PFSK-1 (cell line): Measurements from ENCODE around the gene RAB6A.

ENCODE experiments used
- FOXP2 ChIP-seq: optimal IDR thresholded peaks from 2 replicates; pipeline ENCODE3; 2011; ENCODE audit warnings: borderline replicate concordance, control low read depth, inconsistent platforms; ENCODE audit not compliant: insufficient read depth; ENCODE audit errors: extremely low read length, extremely low read depth
- POLR2AphosphoS5 ChIP-seq: IDR thresholded peaks from 2 replicates; pipeline ENCODE4 v1.6.1; 2012; ENCODE audit warnings: low read depth, mild to moderate bottlenecking, control low read depth, low read length, moderate library complexity
- SIN3A ChIP-seq: IDR thresholded peaks from 2 replicates; pipeline ENCODE4 v1.6.1; 2012; ENCODE audit warnings: mild to moderate bottlenecking, low read length, moderate library complexity, borderline replicate concordance; ENCODE audit not compliant: insufficient read depth
- TAF1 ChIP-seq: IDR thresholded peaks from 2 replicates; pipeline ENCODE4 v1.6.1; 2012; ENCODE audit warnings: low read length, control low read depth, borderline replicate concordance; ENCODE audit not compliant: insufficient read depth
- TF ChIP-seq, protein P1 (sequence below), 2 experiments: IDR thresholded peaks; 2 replicates each; pipeline versions ENCODE4 v1.6.1 to v1.8.0; 2011 to 2012; ENCODE audit warnings: low read depth in 2 of 2, low read length in 2 of 2, control low read depth in 1 of 2, inconsistent platforms in 1 of 2, mild to moderate bottlenecking in 1 of 2, moderate library complexity in 1 of 2; ENCODE audit not compliant: insufficient read depth in 1 of 2

Gene RAB6A

DNA sequence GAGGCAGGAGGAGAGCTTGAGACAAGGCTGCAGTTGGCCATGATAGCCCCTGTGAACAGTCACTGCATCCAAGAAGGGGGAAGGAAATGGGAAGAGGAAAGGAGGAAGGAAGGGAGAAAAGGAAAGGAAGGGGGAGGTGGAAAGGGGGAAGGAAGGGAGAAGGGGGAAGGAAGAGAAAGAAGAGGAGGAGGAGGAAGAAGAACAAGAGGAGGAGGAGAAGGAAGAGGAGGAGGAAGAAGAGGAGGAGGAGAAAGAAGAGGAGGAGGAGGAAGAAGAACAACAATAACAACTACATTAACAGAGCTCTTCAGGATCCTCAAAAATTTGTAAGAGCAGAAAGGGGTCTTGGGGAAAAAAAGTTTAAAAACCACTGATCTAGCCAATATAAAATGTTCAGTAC is 5.2 kb downstream of the RAB6A start:
- TF ChIP-seq FOXP2: no peak
- no peak for TF ChIP-seq TAF1
- no peak for TF ChIP-seq POLR2AphosphoS5
- TF ChIP-seq, protein P1, sequence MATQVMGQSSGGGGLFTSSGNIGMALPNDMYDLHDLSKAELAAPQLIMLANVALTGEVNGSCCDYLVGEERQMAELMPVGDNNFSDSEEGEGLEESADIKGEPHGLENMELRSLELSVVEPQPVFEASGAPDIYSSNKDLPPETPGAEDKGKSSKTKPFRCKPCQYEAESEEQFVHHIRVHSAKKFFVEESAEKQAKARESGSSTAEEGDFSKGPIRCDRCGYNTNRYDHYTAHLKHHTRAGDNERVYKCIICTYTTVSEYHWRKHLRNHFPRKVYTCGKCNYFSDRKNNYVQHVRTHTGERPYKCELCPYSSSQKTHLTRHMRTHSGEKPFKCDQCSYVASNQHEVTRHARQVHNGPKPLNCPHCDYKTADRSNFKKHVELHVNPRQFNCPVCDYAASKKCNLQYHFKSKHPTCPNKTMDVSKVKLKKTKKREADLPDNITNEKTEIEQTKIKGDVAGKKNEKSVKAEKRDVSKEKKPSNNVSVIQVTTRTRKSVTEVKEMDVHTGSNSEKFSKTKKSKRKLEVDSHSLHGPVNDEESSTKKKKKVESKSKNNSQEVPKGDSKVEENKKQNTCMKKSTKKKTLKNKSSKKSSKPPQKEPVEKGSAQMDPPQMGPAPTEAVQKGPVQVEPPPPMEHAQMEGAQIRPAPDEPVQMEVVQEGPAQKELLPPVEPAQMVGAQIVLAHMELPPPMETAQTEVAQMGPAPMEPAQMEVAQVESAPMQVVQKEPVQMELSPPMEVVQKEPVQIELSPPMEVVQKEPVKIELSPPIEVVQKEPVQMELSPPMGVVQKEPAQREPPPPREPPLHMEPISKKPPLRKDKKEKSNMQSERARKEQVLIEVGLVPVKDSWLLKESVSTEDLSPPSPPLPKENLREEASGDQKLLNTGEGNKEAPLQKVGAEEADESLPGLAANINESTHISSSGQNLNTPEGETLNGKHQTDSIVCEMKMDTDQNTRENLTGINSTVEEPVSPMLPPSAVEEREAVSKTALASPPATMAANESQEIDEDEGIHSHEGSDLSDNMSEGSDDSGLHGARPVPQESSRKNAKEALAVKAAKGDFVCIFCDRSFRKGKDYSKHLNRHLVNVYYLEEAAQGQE (IDR thresholded peaks at IDR 0.05; ENCODE audit: insufficient read depth in 1 of 2, low read depth in 2 of 2, low read length in 2 of 2): no peak

DNA sequence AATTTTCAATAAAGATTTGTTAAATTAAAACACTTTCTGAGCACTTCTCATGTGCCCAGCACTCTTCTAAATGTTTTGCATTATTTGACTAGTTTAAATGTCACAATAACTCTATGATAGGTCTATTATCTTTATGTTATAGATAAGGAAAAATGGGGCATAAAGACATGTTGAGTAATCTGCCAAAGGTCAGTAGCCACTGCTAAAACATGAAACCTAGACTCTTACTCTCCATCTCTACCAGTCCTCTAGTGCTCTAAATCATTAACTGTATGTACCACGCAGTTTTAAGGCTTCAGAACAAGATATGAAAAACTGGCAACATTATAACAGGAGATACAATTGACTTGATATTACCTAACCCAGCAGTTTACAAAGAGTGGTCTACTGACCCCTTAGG is 6.9 kb downstream of the RAB6A start:
- no peak for TF ChIP-seq TAF1
- TF ChIP-seq FOXP2: no peak
- no peak for TF ChIP-seq SIN3A
- TF ChIP-seq, protein P1 (IDR thresholded peaks at IDR 0.05; ENCODE audit: insufficient read depth in 1 of 2, low read depth in 2 of 2, low read length in 2 of 2): no peak
- no peak for TF ChIP-seq POLR2AphosphoS5

DNA sequence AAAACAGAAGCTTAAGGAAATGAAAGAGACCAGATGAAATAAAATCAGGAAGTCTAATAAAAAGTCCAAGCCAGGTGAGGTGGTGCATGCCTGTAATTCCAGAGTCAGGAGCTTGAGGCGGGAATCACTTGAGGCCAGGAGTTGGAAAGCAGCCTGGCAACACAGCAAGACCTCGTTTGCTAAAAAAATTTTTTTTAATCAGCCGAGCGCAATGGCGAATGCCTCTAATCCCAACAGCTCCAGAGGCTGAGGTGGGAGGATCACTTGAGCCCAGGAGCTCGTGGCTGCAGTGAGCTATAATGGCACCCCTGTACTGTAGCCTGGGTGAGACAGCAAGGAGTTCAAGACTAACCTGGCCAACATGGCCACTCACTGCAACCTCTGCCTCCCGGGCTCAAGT is 8.0 kb downstream of the RAB6A start:
- no peak for TF ChIP-seq POLR2AphosphoS5
- no peak for TF ChIP-seq FOXP2
- TF ChIP-seq TAF1: no peak
- TF ChIP-seq SIN3A: no peak
- TF ChIP-seq, protein P1 (IDR thresholded peaks at IDR 0.05; ENCODE audit: insufficient read depth in 1 of 2, low read depth in 2 of 2, low read length in 2 of 2): no peak

DNA sequence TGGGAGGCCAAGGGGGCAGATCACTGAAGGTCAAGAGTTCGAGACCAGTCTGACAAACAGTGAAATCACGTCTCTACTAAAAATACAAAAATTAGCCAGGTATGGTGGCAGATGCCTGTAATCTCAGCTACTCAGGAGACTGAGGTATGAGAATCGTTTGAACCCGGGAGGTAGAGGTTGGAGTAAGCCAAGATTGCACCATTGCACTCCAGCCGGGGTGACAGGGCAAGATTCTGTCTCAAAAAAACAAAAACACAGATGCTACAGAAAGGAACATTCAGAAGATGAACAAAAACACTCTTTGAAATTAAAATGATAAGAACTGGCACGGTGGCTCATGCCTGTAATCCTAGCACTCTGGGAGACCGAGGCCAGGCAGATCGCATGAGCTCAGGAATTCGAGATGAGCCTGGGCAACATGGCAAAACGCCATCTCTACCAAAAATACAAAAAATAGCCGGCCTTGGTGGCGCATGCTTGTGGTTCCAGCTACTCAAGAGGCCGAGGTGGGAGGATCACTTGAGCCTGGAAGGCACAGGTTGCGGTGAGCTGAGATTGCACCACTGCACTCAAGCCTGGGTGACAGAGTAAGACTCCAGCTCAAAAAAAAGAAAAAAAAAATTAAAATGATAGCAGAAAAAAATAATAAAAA is 8.5 kb downstream of the RAB6A start:
- TF ChIP-seq TAF1 (no peak), POLR2AphosphoS5 (no peak), FOXP2 (no peak), SIN3A (no peak)
- TF ChIP-seq, protein P1 (IDR thresholded peaks at IDR 0.05; ENCODE audit: insufficient read depth in 1 of 2, low read depth in 2 of 2, low read length in 2 of 2): no peak

DNA sequence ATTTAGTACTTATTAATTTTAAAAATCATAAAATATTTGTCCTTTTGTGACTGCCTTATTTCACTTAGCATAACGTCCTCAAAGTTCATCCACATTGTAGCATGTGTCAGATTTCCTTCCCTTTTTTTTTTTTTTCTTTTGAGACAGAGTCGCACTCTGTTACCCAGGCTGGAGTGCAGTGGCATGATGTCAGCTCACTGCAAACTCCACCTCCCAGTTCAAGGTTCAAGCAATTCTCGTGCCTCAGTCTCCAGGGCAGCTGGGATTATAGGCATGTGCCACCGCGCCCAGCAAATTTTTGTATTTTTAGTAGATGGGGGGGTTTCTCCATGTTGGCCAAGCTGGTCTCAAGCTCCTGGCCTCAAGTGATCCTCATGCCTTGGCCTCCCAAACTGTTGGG is 10.6 kb downstream of the RAB6A start:
- TF ChIP-seq TAF1: no peak
- no peak for TF ChIP-seq POLR2AphosphoS5
- TF ChIP-seq, protein P1 (IDR thresholded peaks at IDR 0.05; ENCODE audit: insufficient read depth in 1 of 2, low read depth in 2 of 2, low read length in 2 of 2): no peak
